ENCODE results near the gene DIRAS2.

The DIRAS2 gene

DNA sequence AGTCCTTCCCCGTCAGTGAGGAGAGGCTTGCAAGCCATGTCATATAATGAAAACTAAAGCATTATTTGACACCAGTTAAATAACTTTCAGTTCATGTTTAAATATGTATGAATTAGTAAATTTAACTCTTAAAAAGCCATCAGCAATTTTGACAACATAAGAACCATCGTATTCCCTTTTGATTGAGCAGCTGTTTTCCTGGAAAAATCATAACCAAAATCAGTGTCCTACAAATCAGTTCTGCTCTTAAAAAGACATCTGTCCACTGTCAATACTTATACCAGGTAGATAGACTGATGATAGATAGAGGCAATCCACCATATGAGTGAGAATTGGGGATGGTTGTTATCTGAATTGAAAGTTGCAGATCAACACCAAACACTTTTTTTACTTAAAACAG, 2.3 kb downstream of the DIRAS2 start:
- TF ChIP-seq, protein P1, sequence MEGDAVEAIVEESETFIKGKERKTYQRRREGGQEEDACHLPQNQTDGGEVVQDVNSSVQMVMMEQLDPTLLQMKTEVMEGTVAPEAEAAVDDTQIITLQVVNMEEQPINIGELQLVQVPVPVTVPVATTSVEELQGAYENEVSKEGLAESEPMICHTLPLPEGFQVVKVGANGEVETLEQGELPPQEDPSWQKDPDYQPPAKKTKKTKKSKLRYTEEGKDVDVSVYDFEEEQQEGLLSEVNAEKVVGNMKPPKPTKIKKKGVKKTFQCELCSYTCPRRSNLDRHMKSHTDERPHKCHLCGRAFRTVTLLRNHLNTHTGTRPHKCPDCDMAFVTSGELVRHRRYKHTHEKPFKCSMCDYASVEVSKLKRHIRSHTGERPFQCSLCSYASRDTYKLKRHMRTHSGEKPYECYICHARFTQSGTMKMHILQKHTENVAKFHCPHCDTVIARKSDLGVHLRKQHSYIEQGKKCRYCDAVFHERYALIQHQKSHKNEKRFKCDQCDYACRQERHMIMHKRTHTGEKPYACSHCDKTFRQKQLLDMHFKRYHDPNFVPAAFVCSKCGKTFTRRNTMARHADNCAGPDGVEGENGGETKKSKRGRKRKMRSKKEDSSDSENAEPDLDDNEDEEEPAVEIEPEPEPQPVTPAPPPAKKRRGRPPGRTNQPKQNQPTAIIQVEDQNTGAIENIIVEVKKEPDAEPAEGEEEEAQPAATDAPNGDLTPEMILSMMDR (IDR thresholded peaks at IDR 0.05; ENCODE audit: low read depth, low read length), result no peak
- no peak overlapping the region for H3K4me3 ChIP-seq (ENCODE audit: low read depth, low read length)

DNA sequence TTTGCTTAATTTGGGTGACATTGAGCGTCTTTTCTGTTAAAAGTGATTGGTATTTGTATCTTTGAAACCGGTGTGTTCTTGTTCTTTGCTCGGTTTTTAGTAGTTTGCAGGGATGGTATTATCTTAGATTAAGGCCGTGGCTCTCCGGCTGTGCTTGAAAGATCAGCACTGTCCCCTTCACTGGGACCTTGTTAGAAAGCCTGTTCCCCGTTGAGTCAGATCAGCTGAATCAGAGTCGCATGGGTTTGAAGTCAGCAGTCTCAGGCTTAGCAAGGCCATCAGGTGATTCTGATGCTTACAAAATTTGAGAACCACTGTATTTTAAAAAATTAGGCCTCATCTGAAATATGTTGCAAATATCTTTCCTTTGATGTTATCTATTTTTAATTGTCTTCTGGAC, 5.0 kb downstream of the DIRAS2 start:
- H3K4me3 ChIP-seq (ENCODE audit: low read depth, low read length), result no peak overlapping the region
- TF ChIP-seq, protein P1 (IDR thresholded peaks at IDR 0.05; ENCODE audit: low read depth, low read length), result no peak

DNA sequence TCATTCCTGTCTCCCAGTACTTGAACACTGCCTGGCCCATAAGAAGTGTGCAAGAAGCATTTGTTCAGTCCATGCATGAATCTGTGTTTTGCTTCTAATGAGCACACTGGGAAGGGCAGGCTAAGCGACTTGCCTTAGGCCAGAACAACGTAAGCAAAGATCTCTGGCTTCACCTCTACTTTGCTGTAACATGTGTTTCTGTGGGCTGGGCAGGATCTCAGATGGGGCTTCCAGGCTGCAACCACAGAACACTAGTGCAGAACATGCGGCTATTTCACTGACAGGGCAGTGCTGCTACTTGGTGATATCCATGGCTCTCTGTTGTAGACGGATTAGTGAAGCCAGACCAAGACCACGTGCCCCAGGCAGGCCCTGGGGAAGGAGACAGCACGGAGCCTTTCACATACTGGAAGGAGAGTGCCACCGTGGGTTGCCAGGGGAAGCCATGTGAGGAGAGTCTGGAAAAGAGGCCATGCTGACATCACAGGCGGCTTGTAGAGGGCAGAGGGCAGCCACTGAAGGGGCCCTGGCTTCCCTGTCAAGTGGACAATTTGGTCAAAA, 9.9 kb downstream of the DIRAS2 start:
- TF ChIP-seq, protein P1 (IDR thresholded peaks at IDR 0.05; ENCODE audit: low read depth, low read length), result no peak
- H3K4me3 ChIP-seq (ENCODE audit: low read depth, low read length), result no peak overlapping the region

DNA sequence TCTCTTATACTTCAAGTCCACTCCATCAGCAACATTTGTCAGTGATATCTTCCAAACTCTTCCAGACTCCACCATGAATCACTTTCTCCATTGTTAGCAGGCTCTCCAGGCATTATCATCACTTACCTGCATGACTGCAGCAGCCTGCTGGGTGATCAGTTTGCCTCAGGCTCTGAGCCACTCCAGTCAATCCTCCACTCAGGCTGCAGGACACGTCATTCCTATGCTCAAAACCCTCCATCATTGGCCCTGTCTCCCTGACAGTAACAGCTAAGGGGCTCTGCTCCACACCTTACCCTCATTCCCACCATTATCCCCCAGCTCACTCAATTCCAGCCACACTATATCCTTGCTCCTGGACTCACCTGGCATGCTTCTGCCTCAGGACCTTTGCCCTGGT, 10.7 kb downstream of the DIRAS2 start:
- no peak overlapping the region for H3K4me3 ChIP-seq (ENCODE audit: low read depth, low read length)
- TF ChIP-seq, protein P1 (IDR thresholded peaks at IDR 0.05; ENCODE audit: low read depth, low read length), result no peak

DNA sequence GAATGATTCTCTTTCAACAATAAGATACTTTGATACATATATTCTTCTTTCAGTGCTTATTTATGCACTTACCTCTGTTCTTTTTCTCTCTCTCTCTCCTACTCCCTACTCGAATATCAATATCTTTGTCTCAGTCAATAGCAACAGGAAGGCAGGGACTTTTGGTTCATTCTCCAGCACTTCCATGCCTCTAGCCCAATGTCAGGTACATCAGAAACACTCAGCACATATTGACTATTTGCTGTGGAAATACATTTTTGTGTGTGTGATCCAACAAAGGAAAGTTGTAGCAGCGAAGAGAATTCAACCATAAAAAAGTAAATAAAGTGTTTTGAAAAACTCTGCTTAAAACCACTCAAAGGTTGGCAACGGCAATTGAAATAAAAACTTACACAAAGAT, 12.6 kb downstream of the DIRAS2 start:
- no peak overlapping the region for H3K4me3 ChIP-seq (ENCODE audit: low read depth, low read length)
- TF ChIP-seq, protein P1 (IDR thresholded peaks at IDR 0.05; ENCODE audit: low read depth, low read length), result no peak

DNA sequence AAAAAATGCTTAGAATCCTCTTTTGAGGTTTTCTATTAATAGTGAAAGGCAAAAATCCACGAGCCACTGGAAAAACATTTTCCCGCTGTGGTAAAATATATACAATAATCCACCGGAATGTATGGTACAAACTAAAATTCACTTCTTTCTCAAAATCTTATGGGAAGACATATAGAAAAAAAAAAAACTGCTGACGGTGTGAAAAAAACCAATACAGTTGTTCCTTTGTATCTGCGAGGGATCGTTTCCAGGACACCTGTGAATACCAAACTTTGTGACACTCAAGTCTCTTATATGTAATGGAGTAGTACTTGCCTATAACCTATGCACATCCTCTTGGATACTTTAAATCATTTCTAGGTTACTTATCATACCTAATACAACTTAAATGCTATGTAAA, 13.3 kb downstream of the DIRAS2 start:
- TF ChIP-seq, protein P1 (IDR thresholded peaks at IDR 0.05; ENCODE audit: low read depth, low read length), result no peak
- H3K4me3 ChIP-seq (ENCODE audit: low read depth, low read length), result no peak overlapping the region

DNA sequence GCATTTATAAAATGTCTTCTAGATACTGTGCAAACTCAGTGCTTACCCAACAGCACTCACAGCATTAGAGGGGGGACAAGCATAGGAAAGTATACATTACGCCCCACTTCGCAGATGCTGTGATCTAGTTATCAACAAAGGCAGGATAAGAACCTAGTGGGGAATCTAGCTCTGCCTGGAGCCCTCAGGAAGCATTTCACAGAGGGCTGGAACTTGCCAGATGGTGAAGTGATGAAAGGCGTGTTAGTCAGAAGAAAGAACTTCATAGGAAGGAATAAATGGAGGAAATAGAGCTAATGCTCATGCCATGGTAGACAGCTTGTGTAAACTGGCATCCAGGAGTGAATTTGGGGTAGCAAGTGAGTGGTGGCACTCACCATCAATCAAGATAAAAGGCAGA, 25.8 kb downstream of the DIRAS2 start:
- H3K4me3 ChIP-seq (ENCODE audit: low read depth, low read length), result no peak overlapping the region
- TF ChIP-seq, protein P1 (IDR thresholded peaks at IDR 0.05; ENCODE audit: low read depth, low read length), result no peak
